Spleen (tissue), 11 donors: ENCODE data around the gene FAM168B. TPM values are rescaled to one million over a fixed set of nuclear protein-coding genes. Genes with fewer than 3 reads are reported as not detected.

Source experiments
- DNase-seq: peaks from one replicate; pipeline ENCODE4 v3.0.0-alpha.2; 2020
- H3K27ac ChIP-seq, 8 donors: fragments of 200-600 bp; sonication (generic) in 7 of 8; 1 replicate in 4 of 8; 2 replicates in 4 of 8; pipeline versions ENCODE4 v1.5.0 to v1.8.0; 2016 to 2021; ENCODE audit warnings: inconsistent platforms in 4 of 8, mild to moderate bottlenecking in 4 of 8, moderate library complexity in 1 of 8
- H3K27me3 ChIP-seq, 7 donors: fragments of 200-600 bp; sonication (generic) in 6 of 7; replicated peaks in 1 of 7; 1 replicate in 4 of 7; 2 replicates in 3 of 7; pipeline versions ENCODE4 v1.5.0 to v1.8.0; 2016 to 2021; ENCODE audit warnings: inconsistent platforms in 3 of 7, mild to moderate bottlenecking in 1 of 7
- H3K36me3 ChIP-seq, 6 donors: fragments of 200-600 bp; sonication (generic) in 5 of 6; 1 replicate in 4 of 6; 2 replicates in 2 of 6; pipeline versions ENCODE4 v1.5.0 to v1.8.0; 2016 to 2021; ENCODE audit warnings: inconsistent platforms in 2 of 6
- H3K4me1 ChIP-seq, 6 donors: fragments of 200-600 bp; sonication (generic) in 5 of 6; 1 replicate in 3 of 6; 2 replicates in 3 of 6; pipeline versions ENCODE4 v1.5.0 to v1.8.0; 2016 to 2021; ENCODE audit warnings: inconsistent platforms in 3 of 6
- H3K4me3 ChIP-seq, 8 donors: fragments of 200-600 bp; sonication (generic) in 7 of 8; 1 replicate in 4 of 8; 2 replicates in 4 of 8; pipeline versions ENCODE4 v1.5.0 to v1.8.0; 2016 to 2021; ENCODE audit warnings: inconsistent platforms in 4 of 8, mild to moderate bottlenecking in 4 of 8, moderate library complexity in 2 of 8
- H3K9me3 ChIP-seq, 8 donors: fragments of 200-600 bp; sonication (generic) in 7 of 8; 1 replicate in 4 of 8; 2 replicates in 4 of 8; pipeline versions ENCODE4 v1.5.0 to v1.8.0; 2016 to 2021; ENCODE audit warnings: inconsistent platforms in 4 of 8
- CTCF ChIP-seq, 11 experiments: fragments of 200-600 bp in 7 of 11; fragments of 450-650 bp in 4 of 11; sonication (generic) in 4 of 11; IDR thresholded peaks in 8 of 11; conservative IDR thresholded peaks in 3 of 11; 1 replicate in 7 of 11; 2 replicates in 4 of 11; pipeline versions ENCODE4 v1.4.0 to v1.8.0; 2016 to 2021; ENCODE audit warnings: antibody characterized with exemption in 11 of 11, inconsistent platforms in 4 of 11, mild to moderate bottlenecking in 1 of 11
- POLR2A ChIP-seq, 3 donors: fragments of 450-650 bp; IDR thresholded peaks; one replicate each; pipeline ENCODE4 v1.5.1; 2017; ENCODE audit warnings: antibody characterized with exemption in 3 of 3, mild to moderate bottlenecking in 1 of 3
- POLR2AphosphoS5 ChIP-seq, 3 donors: sonication (generic); formaldehyde crosslinking; IDR thresholded peaks; one replicate each; pipeline ENCODE4 v1.5.1; 2017; ENCODE audit warnings: antibody characterized with exemption in 3 of 3
- WGBS, 5 donors: extraction: QIAGEN DNeasy Blood & Tissue Kit in 3 of 5; methylation state at CpG; one replicate each; pipeline versions ENCODE4 v1.1.5 to v1.1.7; 2013 to 2018; 5-methylcytosine and 5-hydroxymethylcytosine counted together
- intact Hi-C: fragments of 100-400 bp; cut with DNase I; formaldehyde crosslinking; loops from one replicate; pipeline ENCODE4 v1.15.0; 2023; ENCODE audit warnings: low total_unique reads
- polyA plus RNA-seq, 3 donors: library from polyadenylated mRNA; stranded (reverse); fragments of 200-250 nt; gene quantifications; one replicate each; pipeline ENCODE4 v1.2.1, GENCODE V29; 2013
- total RNA-seq, 7 donors: library from RNA; depleted of rRNA in 3 of 7; stranded (reverse); fragments of >200 nt in 3 of 7; fragmentation: NEBNext Ultra II Directional in 4 of 7; extraction: Animal tissue kit (Norgen Biotek cat#: 25700) in 4 of 7; gene quantifications; one replicate each; pipeline versions ENCODE4 v1.1.0 to v1.2.1, GENCODE V29; 2016 to 2021
- donor health status: healthy with polysubstance abuse.
- donor health status: DM: no; HTN: no; CAD: no; lungs with moderate emphysema.
- donor health status: DM: no; HTN: no; CAD: no.
- donor health status: Bipolar disorder and iron deficiency.
- donor health status: healthy.
- donor health status: DM: no; HTN: no; CAD: no.
- donor health status: DM: yes; HTN: yes; CAD: no.

The FAM168B gene
- total and polyA plus RNA-seq, 10 donors = 10.9 to 107 (median 57.5) TPM

- Histone ChIP-seq H3K4me1 (peaks cover 0 to 35% (median 4%) of the 10 kb centered on the region in 6 donors), H3K36me3 (peaks cover 4 to 98% (median 59%) of the 10 kb centered on the region in 6 donors)
- DNase-seq = no peak
Observed at GRCh38 chr2:131058214-131058843, 34.9 kb downstream of the FAM168B start.

GRCh38 chr2:131056932-131057287, 36.4 kb downstream of the FAM168B start:
- H3K27ac ChIP-seq = no peak overlapping the region
- no peak for TF ChIP-seq POLR2A (IDR thresholded peaks at IDR 0.05)
- TF ChIP-seq POLR2AphosphoS5 (IDR thresholded peaks at IDR 0.05) = no peak
- no peak for TF ChIP-seq CTCF (IDR thresholded peaks at IDR 0.05 in 8 of 11, conservative IDR thresholded peaks at IDR 0.05 in 3 of 11)
- no peaks in the 10 kb centered on the region for H3K9me3 ChIP-seq
- no peak overlapping the region for H3K4me3 ChIP-seq
- H3K4me1 ChIP-seq = peaks cover 0 to 26% (median under 1%) of the 10 kb centered on the region in 6 donors
- intact Hi-C loops = no loop called here
- H3K27me3 ChIP-seq = no peaks in the 10 kb centered on the region
- peaks cover 4 to 98% (median 71%) of the 10 kb centered on the region in 6 donors for H3K36me3 ChIP-seq
- DNase-seq = no peak
- WGBS, 5 donors = 90 to 92% (median 92%) methylated on average over 4 of the region's 4 CpGs

More at GRCh38 chr2:131058214-131058843, 34.9 kb downstream of the FAM168B start:
- Histone ChIP-seq H3K27ac (no peak overlapping the region), H3K4me3 (no peak overlapping the region), H3K27me3 (no peaks in the 10 kb centered on the region), H3K9me3 (no peaks in the 10 kb centered on the region)
- intact Hi-C loops = no loop called here
- TF ChIP-seq POLR2AphosphoS5 (IDR thresholded peaks at IDR 0.05) (no peak), POLR2A (IDR thresholded peaks at IDR 0.05) (no peak), CTCF (IDR thresholded peaks at IDR 0.05 in 8 of 11, conservative IDR thresholded peaks at IDR 0.05 in 3 of 11) (no peak)
- WGBS, 5 donors = 85 to 94% (median 89%) methylated on average over 8 of the region's 8 CpGs

DNA sequence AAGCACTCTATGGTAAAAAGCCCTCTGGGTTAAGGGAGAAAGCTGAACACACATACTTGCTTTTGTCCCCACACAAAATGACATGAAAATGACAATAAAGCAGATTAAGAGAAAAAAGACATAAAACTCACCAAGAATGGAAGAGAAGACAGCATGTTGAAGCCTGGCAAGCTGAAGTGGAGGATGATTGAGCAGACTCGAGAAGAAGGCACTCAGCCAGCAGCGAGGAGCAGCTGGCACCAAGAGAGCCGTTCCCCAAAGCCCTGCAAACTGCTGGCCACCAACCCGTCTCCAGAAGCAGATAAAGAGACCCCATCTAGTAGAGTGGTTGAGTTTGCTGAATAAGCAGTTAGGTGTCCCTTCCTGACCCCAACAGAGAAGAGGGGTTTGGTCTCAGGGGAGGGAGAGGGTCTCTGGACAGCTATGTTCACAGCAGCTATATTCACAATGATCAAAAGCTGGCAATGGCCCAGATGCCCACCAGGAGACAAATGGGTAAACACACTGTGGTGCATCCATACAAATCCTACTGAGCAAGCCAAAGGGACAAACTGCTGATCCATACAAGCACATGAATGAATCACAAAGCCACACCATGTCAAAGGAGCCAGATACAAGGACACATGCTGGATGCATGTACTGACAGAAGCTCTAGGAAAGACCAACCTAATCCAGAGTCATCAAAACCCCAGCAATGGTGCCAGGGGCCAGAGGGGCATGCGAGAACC, 36.9 kb downstream of the FAM168B start:
- no peak for DNase-seq
- peaks cover 0 to 21% (median 0%) of the 10 kb centered on the region in 6 donors for H3K4me1 ChIP-seq
- TF ChIP-seq POLR2A (IDR thresholded peaks at IDR 0.05) (no peak), CTCF (IDR thresholded peaks at IDR 0.05 in 8 of 11, conservative IDR thresholded peaks at IDR 0.05 in 3 of 11) (no peak), POLR2AphosphoS5 (IDR thresholded peaks at IDR 0.05) (no peak)
- intact Hi-C loops = no loop called here
- H3K27ac ChIP-seq = no peak overlapping the region
- H3K9me3 ChIP-seq = no peaks in the 10 kb centered on the region
- peaks cover 8 to 98% (median 77%) of the 10 kb centered on the region in 6 donors for H3K36me3 ChIP-seq
- no peaks in the 10 kb centered on the region for H3K27me3 ChIP-seq
- no peak overlapping the region for H3K4me3 ChIP-seq
- WGBS, 5 donors = 82 to 90% (median 86%) methylated on average over 5 of the region's 5 CpGs
